GM13977 (cell line): ENCODE measurements around the gene IFNL4.
"Not testable (repeated sequence)": the region's sequence is repeated elsewhere in the genome, so short reads cannot be mapped to it uniquely, and the experiment has no call there.

ENCODE experiments used
- DNase-seq: peaks from one replicate; pipeline ENCODE4 v3.0.0; 2012; ENCODE audit warnings: low spot score
- CTCF ChIP-seq: IDR thresholded peaks from 2 replicates; pipeline ENCODE4 v1.5.1; 2012; ENCODE audit warnings: mild to moderate bottlenecking, control low read depth; ENCODE audit not compliant: insufficient read depth; ENCODE audit errors: extremely low read depth, missing control alignments
- in situ Hi-C: fragments of 300-500 bp; cut with MboI; formaldehyde crosslinking; loops from one replicate; pipeline ENCODE4 v1.12.0; 2022; ENCODE audit warnings: low sequenced_read_pairs, low pct_unique_long_range_greater_than_20kb, mixed read lengths, inconsistent platforms; ENCODE audit not compliant: unreplicated experiment

The IFNL4 gene

DNA sequence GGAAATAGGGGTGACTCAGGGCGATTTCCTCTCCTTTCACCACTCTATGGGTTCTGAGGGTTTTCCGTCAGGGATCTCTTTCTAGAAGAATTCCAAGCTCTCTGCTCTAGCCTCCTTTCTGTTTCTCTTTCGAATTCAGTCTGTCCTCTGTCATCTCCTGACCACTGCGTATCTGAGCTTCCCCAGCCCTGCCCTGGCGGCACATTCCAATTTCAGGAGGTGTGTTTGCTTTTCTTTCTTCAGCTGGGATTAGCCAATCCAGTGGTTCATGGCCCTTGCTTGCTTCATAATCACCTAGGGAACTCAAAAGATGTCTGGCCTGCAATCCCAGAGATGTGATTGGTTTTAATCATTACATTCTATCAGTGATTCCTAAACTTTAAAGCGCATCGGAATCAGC lies 28.9 kb upstream of the IFNL4 start:
- DNase-seq, result no peak
- in situ Hi-C loops, result no loop called here
- no peak for TF ChIP-seq CTCF

DNA sequence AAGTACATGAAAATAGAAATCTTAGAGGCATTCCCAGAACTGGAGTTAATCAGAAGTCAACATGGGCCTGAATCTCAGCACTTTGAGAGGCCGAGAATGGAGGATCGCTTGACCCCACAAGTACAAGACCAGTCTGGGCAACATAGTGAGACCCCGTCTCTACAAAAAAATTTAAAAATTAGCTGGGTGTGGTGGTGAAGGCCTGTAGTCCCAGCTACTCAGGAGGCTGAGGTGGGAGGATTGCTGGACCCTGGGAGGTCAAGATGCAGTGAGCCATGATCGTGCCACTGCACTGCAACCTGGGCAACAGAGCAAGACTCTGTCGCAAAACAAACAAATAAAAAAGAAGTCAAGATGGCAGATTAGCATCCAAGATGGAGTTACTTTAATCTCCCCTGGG lies 28.1 kb upstream of the IFNL4 start:
- in situ Hi-C loops, result no loop called here
- TF ChIP-seq CTCF, result no peak
- DNase-seq, result no peak

GRCh38 chr19:39275578-39275977 lies 26.9 kb upstream of the IFNL4 start:
- in situ Hi-C loops, result no loop called here
- TF ChIP-seq CTCF, result no peak
- DNase-seq, result no peak

DNA sequence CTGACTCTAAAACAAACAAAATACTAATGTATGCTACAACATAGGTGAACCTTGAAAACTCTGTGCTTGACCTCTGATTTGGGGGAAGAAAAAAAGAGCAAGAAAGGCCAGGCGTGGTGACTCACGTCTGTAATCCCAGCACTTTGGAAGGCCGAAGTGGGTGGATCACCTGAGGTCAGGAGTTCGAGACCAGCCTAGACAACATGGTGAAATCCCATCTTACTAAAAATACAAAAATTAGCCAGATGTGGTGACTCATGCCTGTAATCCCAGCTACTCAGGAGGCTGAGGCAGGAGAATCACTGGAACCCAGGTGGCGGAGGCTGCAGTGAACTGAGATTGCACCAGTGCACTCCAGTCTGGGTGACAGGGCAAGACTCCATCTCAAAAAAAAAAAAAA lies 25.2 kb upstream of the IFNL4 start:
- in situ Hi-C loops, DNase-seq: not testable (repeated sequence)

DNA sequence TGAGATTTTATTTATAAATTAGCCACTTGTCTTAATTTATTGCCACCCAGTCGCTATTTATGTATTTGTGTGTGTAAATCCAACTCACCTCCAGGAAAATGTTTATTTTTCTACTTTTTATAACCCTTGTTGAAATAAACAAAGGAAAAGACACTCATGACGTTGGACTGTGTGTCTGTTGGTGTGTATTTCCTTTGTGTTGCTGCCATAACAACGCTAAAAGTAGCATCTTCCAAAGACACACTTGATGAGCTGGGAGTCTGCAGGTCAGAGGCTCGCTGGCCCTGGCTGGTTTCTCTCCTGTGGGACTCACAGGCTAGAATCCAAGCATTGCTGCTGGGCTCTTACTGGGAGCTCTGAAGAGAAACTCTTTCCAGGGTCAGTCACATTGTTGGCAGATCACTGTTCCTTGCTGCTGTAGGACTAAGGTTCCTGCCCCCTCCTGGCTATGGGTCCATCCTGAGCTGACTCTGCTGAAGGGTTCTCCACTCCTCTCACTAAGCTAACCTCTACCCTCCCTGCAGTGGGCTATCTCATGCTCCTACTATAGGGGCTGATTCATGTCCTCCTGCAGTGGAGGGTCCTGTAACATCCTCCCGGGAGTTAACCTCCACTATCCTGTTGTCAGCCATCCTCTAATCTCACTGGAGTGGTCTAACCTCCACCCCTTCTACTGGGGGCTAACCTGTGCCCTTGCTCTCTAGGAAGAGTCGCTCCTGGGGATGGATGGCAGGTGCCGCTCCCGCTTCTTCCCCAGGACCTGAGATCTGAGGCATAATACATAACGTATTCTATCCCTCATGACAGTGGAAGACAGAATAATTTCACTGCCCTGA lies 21.6 kb upstream of the IFNL4 start:
- no peak for DNase-seq
- TF ChIP-seq CTCF, result no peak
- in situ Hi-C loops, result no loop called here

DNA sequence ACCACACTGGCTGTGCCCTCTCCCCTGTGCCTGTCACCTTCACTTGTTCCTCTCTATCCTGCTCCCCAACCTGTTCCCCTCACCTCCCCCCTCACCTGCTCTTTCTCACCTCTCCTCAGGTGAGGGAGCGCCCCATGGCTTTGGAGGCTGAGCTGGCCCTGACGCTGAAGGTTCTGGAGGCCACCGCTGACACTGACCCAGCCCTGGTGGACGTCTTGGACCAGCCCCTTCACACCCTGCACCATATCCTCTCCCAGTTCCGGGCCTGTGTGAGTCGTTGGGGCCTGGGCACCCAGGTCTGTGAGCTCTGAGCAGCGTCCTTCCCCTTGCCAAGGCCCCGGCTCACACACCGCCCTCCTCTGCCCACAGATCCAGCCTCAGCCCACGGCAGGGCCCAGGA lies 20.7 kb upstream of the IFNL4 start:
- DNase-seq, in situ Hi-C loops: not testable (repeated sequence)

GRCh38 chr19:39268531-39269223 lies 20.0 kb upstream of the IFNL4 start:
- in situ Hi-C loops, DNase-seq: not testable (repeated sequence)

- DNase-seq, in situ Hi-C loops: not testable (repeated sequence)
These were observed 19.4 kb upstream of the IFNL4 start, which contains the start of gene IFNL2 for GRCh38 chr19:39268085-39268484. Gene IFNL2, plus strand, starts transcription at chr19:39268396. Its CDS starts 173 bp downstream, at chr19:39268569.
